HFFc6 (cell line): ENCODE data around the gene BABAM2. TPM values are rescaled to one million over a fixed set of nuclear protein-coding genes. Genes with fewer than 3 reads are reported as not detected.

Experiments used
- DNase-seq: peaks from one replicate; pipeline ENCODE4 v3.0.0-alpha.2; 2018
- H3K27ac Mint-ChIP-seq: 2 replicates; pipeline ENCODE4 v1.8.0; 2020; ENCODE audit warnings: mild to moderate bottlenecking, mixed read lengths
- H3K27me3 Mint-ChIP-seq: 2 replicates; pipeline ENCODE4 v1.8.0; 2021; ENCODE audit warnings: mild to moderate bottlenecking, moderate library complexity, mixed read lengths; ENCODE audit not compliant: insufficient read depth
- H3K36me3 Mint-ChIP-seq: 2 replicates; pipeline ENCODE4 v1.8.0; 2021; ENCODE audit warnings: low read depth, mixed read lengths
- H3K4me1 Mint-ChIP-seq: 2 replicates; pipeline ENCODE4 v1.8.0; 2020; ENCODE audit warnings: low read depth, mixed read lengths
- H3K4me3 Mint-ChIP-seq: 2 replicates; pipeline ENCODE4 v1.8.0; 2020; ENCODE audit warnings: mild to moderate bottlenecking, moderate library complexity, mixed read lengths
- H3K9me3 Mint-ChIP-seq: 2 replicates; pipeline ENCODE4 v1.8.0; 2020; ENCODE audit warnings: mild to moderate bottlenecking, mixed read lengths
- total RNA-seq, 6 experiments: library from RNA; stranded (reverse); fragmentation: NEBNext Ultra II Directional; extraction: Animal tissue kit (Norgen Biotek cat#: 25700); gene quantifications; 2 replicates in 1 of 6; 3 replicates in 5 of 6; pipeline ENCODE4 v1.2.3, GENCODE V29; 2021
- TF ChIP-seq, protein P1 (sequence below): fragments of 200-600 bp; sonication (generic); IDR thresholded peaks from 2 replicates; pipeline ENCODE4 v1.5.0; 2021; ENCODE audit warnings: antibody characterized with exemption, mild to moderate bottlenecking

The BABAM2 gene
- total RNA-seq, 6 experiments from 2014 or later: 30.8 to 46.6 (median 41.2) TPM

- H3K27ac Mint-ChIP-seq: peak overlapping the region; percentile 84
- H3K4me3 Mint-ChIP-seq: peak overlapping the region; percentile 77
- no peaks in the 10 kb centered on the region; the same call in 1 of the 2 replicates for H3K27me3 Mint-ChIP-seq
- peaks cover 25% of the 10 kb centered on the region for H3K36me3 Mint-ChIP-seq
- peaks cover 45% of the 10 kb centered on the region for H3K4me1 Mint-ChIP-seq
- TF ChIP-seq, protein P1, sequence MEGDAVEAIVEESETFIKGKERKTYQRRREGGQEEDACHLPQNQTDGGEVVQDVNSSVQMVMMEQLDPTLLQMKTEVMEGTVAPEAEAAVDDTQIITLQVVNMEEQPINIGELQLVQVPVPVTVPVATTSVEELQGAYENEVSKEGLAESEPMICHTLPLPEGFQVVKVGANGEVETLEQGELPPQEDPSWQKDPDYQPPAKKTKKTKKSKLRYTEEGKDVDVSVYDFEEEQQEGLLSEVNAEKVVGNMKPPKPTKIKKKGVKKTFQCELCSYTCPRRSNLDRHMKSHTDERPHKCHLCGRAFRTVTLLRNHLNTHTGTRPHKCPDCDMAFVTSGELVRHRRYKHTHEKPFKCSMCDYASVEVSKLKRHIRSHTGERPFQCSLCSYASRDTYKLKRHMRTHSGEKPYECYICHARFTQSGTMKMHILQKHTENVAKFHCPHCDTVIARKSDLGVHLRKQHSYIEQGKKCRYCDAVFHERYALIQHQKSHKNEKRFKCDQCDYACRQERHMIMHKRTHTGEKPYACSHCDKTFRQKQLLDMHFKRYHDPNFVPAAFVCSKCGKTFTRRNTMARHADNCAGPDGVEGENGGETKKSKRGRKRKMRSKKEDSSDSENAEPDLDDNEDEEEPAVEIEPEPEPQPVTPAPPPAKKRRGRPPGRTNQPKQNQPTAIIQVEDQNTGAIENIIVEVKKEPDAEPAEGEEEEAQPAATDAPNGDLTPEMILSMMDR: no peak
- DNase-seq: peak; percentile 64
- H3K9me3 Mint-ChIP-seq: peaks cover 10% of the 10 kb centered on the region
Measured at GRCh38 chr2:28300485-28301341, 410.2 kb downstream of the BABAM2 start.

DNA sequence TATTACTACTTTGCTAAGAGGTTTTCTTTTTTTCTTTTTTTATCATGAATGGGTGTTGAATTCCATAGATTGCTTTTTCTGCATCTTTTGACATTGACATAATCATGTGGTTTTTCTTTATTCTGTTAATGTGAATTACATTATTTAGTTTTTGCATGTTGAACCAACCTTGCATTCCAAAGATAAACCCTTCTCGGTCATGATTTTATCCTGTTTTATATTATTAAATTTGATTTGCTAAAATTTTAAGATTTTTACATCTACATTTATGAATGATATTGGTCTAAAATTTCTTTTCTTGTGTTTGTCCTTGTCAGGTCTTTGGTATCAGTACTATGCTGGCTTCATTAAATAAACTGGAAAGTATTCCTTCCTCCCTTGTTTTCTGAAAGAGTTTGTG is 414.7 kb downstream of the BABAM2 start:
- H3K27ac Mint-ChIP-seq: no peak overlapping the region
- no peak for DNase-seq
- peaks cover 5% of the 10 kb centered on the region for H3K27me3 Mint-ChIP-seq
- TF ChIP-seq, protein P1: no peak
- H3K36me3 Mint-ChIP-seq: peaks cover 33% of the 10 kb centered on the region
- H3K4me1 Mint-ChIP-seq: peaks cover 17% of the 10 kb centered on the region
- no peak overlapping the region for H3K4me3 Mint-ChIP-seq
- peaks cover 10% of the 10 kb centered on the region for H3K9me3 Mint-ChIP-seq

- Mint-ChIP-seq H3K4me3 (no peak overlapping the region), H3K27me3 (peaks cover 5% of the 10 kb centered on the region), H3K27ac (no peak overlapping the region), H3K4me1 (peaks cover 19% of the 10 kb centered on the region), H3K9me3 (peaks cover 5% of the 10 kb centered on the region), H3K36me3 (peaks cover 24% of the 10 kb centered on the region)
- TF ChIP-seq, protein P1: no peak
- no peak for DNase-seq
Measured at GRCh38 chr2:28310107-28310506, 419.6 kb downstream of the BABAM2 start.

GRCh38 chr2:28311660-28312249 is 421.2 kb downstream of the BABAM2 start:
- Mint-ChIP-seq H3K4me1 (peaks cover 19% of the 10 kb centered on the region), H3K36me3 (peaks cover 18% of the 10 kb centered on the region), H3K4me3 (no peak overlapping the region), H3K27ac (no peak overlapping the region), H3K27me3 (peaks cover 5% of the 10 kb centered on the region), H3K9me3 (no peaks in the 10 kb centered on the region)
- no peak for DNase-seq
- TF ChIP-seq, protein P1: no peak

- no peak overlapping the region for H3K4me3 Mint-ChIP-seq
- peaks cover 19% of the 10 kb centered on the region for H3K4me1 Mint-ChIP-seq
- no peaks in the 10 kb centered on the region for H3K9me3 Mint-ChIP-seq
- H3K36me3 Mint-ChIP-seq: peaks cover 17% of the 10 kb centered on the region
- TF ChIP-seq, protein P1: no peak
- no peak overlapping the region for H3K27ac Mint-ChIP-seq
- H3K27me3 Mint-ChIP-seq: peaks cover 5% of the 10 kb centered on the region
- DNase-seq: no peak
Measured at GRCh38 chr2:28312307-28313219, 422.0 kb downstream of the BABAM2 start.
